ENCODE results near the gene SCGN. TPM values are rescaled to one million over a fixed set of nuclear protein-coding genes. Genes with fewer than 3 reads are reported as not detected.

The SCGN gene
- total RNA-seq, 1 experiment from 2014 or later, result not detected

DNA sequence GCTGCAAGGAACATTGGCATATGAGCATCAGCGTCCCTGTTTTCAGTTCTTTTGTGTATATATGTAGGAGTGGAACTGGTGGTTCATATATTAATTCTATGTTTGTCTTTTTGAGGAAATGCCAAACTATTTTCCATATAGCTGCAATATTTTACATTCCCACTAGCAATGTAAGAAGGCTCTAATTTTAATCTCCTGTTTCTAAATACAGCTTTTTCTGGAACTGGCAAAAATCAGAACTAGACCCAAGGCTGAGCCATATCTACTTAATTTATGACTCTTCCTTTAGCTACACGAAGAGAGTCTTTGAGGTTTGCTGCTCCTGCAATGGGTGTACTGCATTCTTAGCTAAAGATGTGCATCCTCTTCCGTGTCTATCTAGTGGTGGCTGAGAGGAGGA, 52.0 kb downstream of the SCGN start:
- ATAC-seq (no peak), DNase-seq (ENCODE audit: low read depth, low spot score) (no peak)
- ChIA-PET POLR2A (no interaction called here), CTCF (no interaction called here)
- no peaks in the 10 kb centered on the region for H3K4me1 ChIP-seq (ENCODE audit: control insufficient read depth, insufficient read depth, low read length)
- TF ChIP-seq, protein P1, sequence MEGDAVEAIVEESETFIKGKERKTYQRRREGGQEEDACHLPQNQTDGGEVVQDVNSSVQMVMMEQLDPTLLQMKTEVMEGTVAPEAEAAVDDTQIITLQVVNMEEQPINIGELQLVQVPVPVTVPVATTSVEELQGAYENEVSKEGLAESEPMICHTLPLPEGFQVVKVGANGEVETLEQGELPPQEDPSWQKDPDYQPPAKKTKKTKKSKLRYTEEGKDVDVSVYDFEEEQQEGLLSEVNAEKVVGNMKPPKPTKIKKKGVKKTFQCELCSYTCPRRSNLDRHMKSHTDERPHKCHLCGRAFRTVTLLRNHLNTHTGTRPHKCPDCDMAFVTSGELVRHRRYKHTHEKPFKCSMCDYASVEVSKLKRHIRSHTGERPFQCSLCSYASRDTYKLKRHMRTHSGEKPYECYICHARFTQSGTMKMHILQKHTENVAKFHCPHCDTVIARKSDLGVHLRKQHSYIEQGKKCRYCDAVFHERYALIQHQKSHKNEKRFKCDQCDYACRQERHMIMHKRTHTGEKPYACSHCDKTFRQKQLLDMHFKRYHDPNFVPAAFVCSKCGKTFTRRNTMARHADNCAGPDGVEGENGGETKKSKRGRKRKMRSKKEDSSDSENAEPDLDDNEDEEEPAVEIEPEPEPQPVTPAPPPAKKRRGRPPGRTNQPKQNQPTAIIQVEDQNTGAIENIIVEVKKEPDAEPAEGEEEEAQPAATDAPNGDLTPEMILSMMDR (IDR thresholded peaks at IDR 0.05), result no peak
- TF ChIP-seq SIN3A (IDR thresholded peaks at IDR 0.05; ENCODE audit: borderline replicate concordance, insufficient read depth, low read depth, low read length) (no peak), TCF7L2 (IDR thresholded peaks at IDR 0.05; ENCODE audit: low read depth, low read length) (no peak), POLR2AphosphoS5 (IDR thresholded peaks at IDR 0.05; ENCODE audit: low read depth, low read length) (no peak)
- TF ChIP-seq, protein P2, sequence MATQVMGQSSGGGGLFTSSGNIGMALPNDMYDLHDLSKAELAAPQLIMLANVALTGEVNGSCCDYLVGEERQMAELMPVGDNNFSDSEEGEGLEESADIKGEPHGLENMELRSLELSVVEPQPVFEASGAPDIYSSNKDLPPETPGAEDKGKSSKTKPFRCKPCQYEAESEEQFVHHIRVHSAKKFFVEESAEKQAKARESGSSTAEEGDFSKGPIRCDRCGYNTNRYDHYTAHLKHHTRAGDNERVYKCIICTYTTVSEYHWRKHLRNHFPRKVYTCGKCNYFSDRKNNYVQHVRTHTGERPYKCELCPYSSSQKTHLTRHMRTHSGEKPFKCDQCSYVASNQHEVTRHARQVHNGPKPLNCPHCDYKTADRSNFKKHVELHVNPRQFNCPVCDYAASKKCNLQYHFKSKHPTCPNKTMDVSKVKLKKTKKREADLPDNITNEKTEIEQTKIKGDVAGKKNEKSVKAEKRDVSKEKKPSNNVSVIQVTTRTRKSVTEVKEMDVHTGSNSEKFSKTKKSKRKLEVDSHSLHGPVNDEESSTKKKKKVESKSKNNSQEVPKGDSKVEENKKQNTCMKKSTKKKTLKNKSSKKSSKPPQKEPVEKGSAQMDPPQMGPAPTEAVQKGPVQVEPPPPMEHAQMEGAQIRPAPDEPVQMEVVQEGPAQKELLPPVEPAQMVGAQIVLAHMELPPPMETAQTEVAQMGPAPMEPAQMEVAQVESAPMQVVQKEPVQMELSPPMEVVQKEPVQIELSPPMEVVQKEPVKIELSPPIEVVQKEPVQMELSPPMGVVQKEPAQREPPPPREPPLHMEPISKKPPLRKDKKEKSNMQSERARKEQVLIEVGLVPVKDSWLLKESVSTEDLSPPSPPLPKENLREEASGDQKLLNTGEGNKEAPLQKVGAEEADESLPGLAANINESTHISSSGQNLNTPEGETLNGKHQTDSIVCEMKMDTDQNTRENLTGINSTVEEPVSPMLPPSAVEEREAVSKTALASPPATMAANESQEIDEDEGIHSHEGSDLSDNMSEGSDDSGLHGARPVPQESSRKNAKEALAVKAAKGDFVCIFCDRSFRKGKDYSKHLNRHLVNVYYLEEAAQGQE (IDR thresholded peaks at IDR 0.05; ENCODE audit: insufficient read depth in 1 of 2, low read depth in 2 of 2, low read length in 1 of 2), result no peak
- in situ Hi-C loops (cut with HindIII; ENCODE audit: low pct_unique_long_range_greater_than_20kb, low sequenced_read_pairs), result loop anchor here (10.0 kb wide), 1 partner anchor 81 kb away; no protein-coding TSS in a partner anchor
- no peaks in the 10 kb centered on the region for H3K27me3 ChIP-seq (ENCODE audit: control insufficient read depth, insufficient read depth, low read length)
- BruUV-seq (replicated peaks), result no TSS peak
- intact Hi-C loops (cut with micrococcal nuclease; ENCODE audit: unreplicated experiment), result no loop called here
- H3K4me3 ChIP-seq (ENCODE audit: low read depth in 2 of 2, low read length in 2 of 2), result no peak overlapping the region
- H3K9me3 ChIP-seq (ENCODE audit: control insufficient read depth, insufficient read depth, low read depth, low read length), result no peaks in the 10 kb centered on the region
- no peak overlapping the region for H3K27ac ChIP-seq (ENCODE audit: low read length)
- H3K36me3 ChIP-seq (ENCODE audit: control insufficient read depth, insufficient read depth, low read length), result no peaks in the 10 kb centered on the region

DNA sequence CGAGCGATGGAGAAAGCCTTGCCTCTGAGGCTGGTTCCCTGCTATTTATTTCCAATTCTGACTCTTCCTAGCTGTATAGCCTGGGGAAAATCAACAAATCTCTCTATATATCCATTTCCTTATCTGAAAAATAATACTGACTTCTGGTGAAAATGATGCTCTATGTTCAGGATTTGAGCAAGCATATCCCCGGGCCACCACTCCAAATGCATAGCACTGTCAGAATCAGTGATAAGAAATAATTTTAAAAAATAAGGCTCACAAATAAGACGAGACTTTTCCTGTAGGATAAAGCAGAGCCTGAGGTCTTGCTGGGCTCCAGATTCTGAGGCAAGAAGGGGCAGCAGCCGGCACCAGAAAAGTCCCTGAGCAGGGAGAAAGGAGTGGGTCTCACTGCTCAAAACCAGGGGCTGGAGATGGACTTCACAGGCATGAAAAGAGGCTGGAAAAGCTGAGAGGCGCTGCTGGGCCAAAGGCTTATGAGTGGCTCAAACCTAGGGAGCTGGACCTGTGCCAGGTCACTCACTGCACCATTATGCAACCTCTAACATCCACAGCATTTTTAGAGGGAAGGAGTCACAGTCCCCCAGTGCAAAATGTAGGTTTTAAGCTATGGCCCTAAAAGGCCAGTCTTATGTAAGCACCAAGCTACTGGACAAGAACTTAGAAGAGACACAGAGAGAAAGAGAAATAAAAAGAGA, 54.4 kb downstream of the SCGN start:
- H3K4me3 ChIP-seq (ENCODE audit: low read depth in 2 of 2, low read length in 2 of 2), result no peak overlapping the region
- ChIA-PET CTCF (no interaction called here), POLR2A (interaction anchor here (0.6 kb wide), 1 partner anchor 117 kb away, joined by 3 read pairs; no protein-coding TSS in a partner anchor)
- DNase-seq (ENCODE audit: low read depth, low spot score) (no peak), ATAC-seq (no peak)
- intact Hi-C loops (cut with micrococcal nuclease; ENCODE audit: unreplicated experiment) (no loop called here), in situ Hi-C loops (cut with HindIII; ENCODE audit: low pct_unique_long_range_greater_than_20kb, low sequenced_read_pairs) (loop anchor here (10.0 kb wide), 1 partner anchor 78 kb away; no protein-coding TSS in a partner anchor)
- H3K4me1 ChIP-seq (ENCODE audit: control insufficient read depth, insufficient read depth, low read length), result no peaks in the 10 kb centered on the region
- BruUV-seq (replicated peaks), result no TSS peak
- H3K36me3 ChIP-seq (ENCODE audit: control insufficient read depth, insufficient read depth, low read length), result no peaks in the 10 kb centered on the region
- no peaks in the 10 kb centered on the region for H3K27me3 ChIP-seq (ENCODE audit: control insufficient read depth, insufficient read depth, low read length)
- H3K27ac ChIP-seq (ENCODE audit: low read length), result no peak overlapping the region
- TF ChIP-seq, protein P2 (IDR thresholded peaks at IDR 0.05; ENCODE audit: insufficient read depth in 1 of 2, low read depth in 2 of 2, low read length in 1 of 2), result no peak
- TF ChIP-seq, protein P1 (IDR thresholded peaks at IDR 0.05), result no peak
- no peak for TF ChIP-seq POLR2AphosphoS5 (IDR thresholded peaks at IDR 0.05; ENCODE audit: low read depth, low read length)
- TF ChIP-seq TCF7L2 (IDR thresholded peaks at IDR 0.05; ENCODE audit: low read depth, low read length), result no peak
- TF ChIP-seq SIN3A (IDR thresholded peaks at IDR 0.05; ENCODE audit: borderline replicate concordance, insufficient read depth, low read depth, low read length), result no peak
- no peaks in the 10 kb centered on the region for H3K9me3 ChIP-seq (ENCODE audit: control insufficient read depth, insufficient read depth, low read depth, low read length)
